Measurements from ENCODE around the gene RHOT2. TPM values are rescaled to one million over a fixed set of nuclear protein-coding genes. Genes with fewer than 3 reads are reported as not detected.

Gene RHOT2
- total and polyA plus RNA-seq, 9 of the 15 experiments (the other 6 are each of a cell fraction or from before 2014, with no cell fraction given) = 5.0 to 373 (median 112) TPM

GRCh38 chr16:709566-710499 is 41.9 kb downstream of the RHOT2 start (continued):
- no peak for TF ChIP-seq E2F4 (CRISPR knock-in tag; IDR thresholded peaks at IDR 0.05; ENCODE audit: low read depth)
- no peak for TF ChIP-seq HMG20A (CRISPR knock-in tag; conservative IDR thresholded peaks at IDR 0.05)
- peak; percentile 83 for TF ChIP-seq ZBTB40 (IDR thresholded peaks at IDR 0.05)
- TF ChIP-seq ZBTB40 (CRISPR knock-in tag; IDR thresholded peaks at IDR 0.05) = peak; percentile 28; the same call in 1 of the 2 replicates
- no peak for TF ChIP-seq ZSCAN32 (CRISPR knock-in tag; IDR thresholded peaks at IDR 0.05)
- no peak for TF ChIP-seq ZNF707 (CRISPR knock-in tag; conservative IDR thresholded peaks at IDR 0.05)
- TF ChIP-seq HOMEZ (CRISPR knock-in tag; IDR thresholded peaks at IDR 0.05) = no peak
- no peak for TF ChIP-seq RUNX1 (IDR thresholded peaks at IDR 0.05; ENCODE audit: low read depth)
- TF ChIP-seq CREBBP (IDR thresholded peaks at IDR 0.05; ENCODE audit: low read depth, low read length) = peak; percentile 98
- TF ChIP-seq RBM34 (IDR thresholded peaks at IDR 0.05; ENCODE audit: borderline replicate concordance, insufficient read depth, low read length) = no peak
- no peak for TF ChIP-seq TEAD1 (CRISPR knock-in tag; IDR thresholded peaks at IDR 0.05)
- peak; percentile 37; the same call in 1 of the 2 replicates for TF ChIP-seq EGR1 (conservative IDR thresholded peaks at IDR 0.05)
- no peak for TF ChIP-seq PTRF (tag; IDR thresholded peaks at IDR 0.05)

Measured in K562 (cell line).